Right lung (tissue), 5 donors: Measurements from ENCODE around the gene GH1. TPM values are rescaled to one million over a fixed set of nuclear protein-coding genes. Genes with fewer than 3 reads are reported as not detected.
A peak's percentile ranks its signal among the peaks of the same experiment; 100 is the strongest.
"Not testable (repeated sequence)": the region's sequence is repeated elsewhere in the genome, so short reads cannot be mapped to it uniquely, and the experiment has no call there.

Source experiments
- DNase-seq, 2 donors: peaks; one replicate each; pipeline ENCODE4 v3.0.0-alpha.2; 2013
- polyA plus RNA-seq, 5 donors: library from polyadenylated mRNA; unstranded; fragments of 120-200 nt; gene quantifications; one replicate each; pipeline versions ENCODE4 v1.2.1 to v1.2.3, GENCODE V29; 2013; ENCODE audit warnings: inconsistent platforms in 1 of 5, low replicate concordance in 1 of 5; ENCODE audit not compliant: insufficient read length in 5 of 5, insufficient read depth in 1 of 5

Gene GH1
- polyA plus RNA-seq, 5 donors: not detected

GRCh38 chr17:63926164-63926563, 7.5 kb upstream of the GH1 start:
- DNase-seq: no peak

- no peak for DNase-seq
These were observed 7.0 kb upstream of the GH1 start for GRCh38 chr17:63925615-63926014.

- DNase-seq: not testable (repeated sequence)
These were observed 3.8 kb upstream of the GH1 start for GRCh38 chr17:63922402-63922801.

- DNase-seq: not testable (repeated sequence)
These were observed 2.1 kb upstream of the GH1 start for GRCh38 chr17:63920779-63921178.

- not testable (repeated sequence) for DNase-seq
These were observed 1.4 kb upstream of the GH1 start for GRCh38 chr17:63920050-63920449.

GRCh38 chr17:63919311-63919723, 678 bp upstream of the GH1 start:
- peak; percentile 32 to 45 for DNase-seq

- no peak for DNase-seq
These were observed 334 bp downstream of the GH1 start for GRCh38 chr17:63918305-63918704.

- no peak for DNase-seq
These were observed 993 bp downstream of the GH1 start for GRCh38 chr17:63917646-63918045.

- DNase-seq: not testable (repeated sequence)
These were observed 1.4 kb downstream of the GH1 start for GRCh38 chr17:63917206-63917605.

GRCh38 chr17:63916566-63917185, 2.0 kb downstream of the GH1 start:
- no peak for DNase-seq

GRCh38 chr17:63915753-63916152, 2.9 kb downstream of the GH1 start:
- DNase-seq: not testable (repeated sequence)

- no peak for DNase-seq
These were observed 4.2 kb downstream of the GH1 start for GRCh38 chr17:63914471-63914870.

GRCh38 chr17:63911657-63912100, 7.0 kb downstream of the GH1 start:
- peak in 1 of 2 donors; percentile 15 for DNase-seq

GRCh38 chr17:63911041-63911635, 7.5 kb downstream of the GH1 start, which contains the start of gene CSHL1:
TSS of gene CSHL1 (minus strand) at chr17:63911258. CDS start at chr17:63911196, 62 bp downstream.
- DNase-seq: no peak

GRCh38 chr17:63910096-63910495, 8.5 kb downstream of the GH1 start:
- no peak for DNase-seq

GRCh38 chr17:63909586-63909985, 9.1 kb downstream of the GH1 start:
- not testable (repeated sequence) for DNase-seq

- peak in 1 of 2 donors; percentile 17 for DNase-seq
These were observed 11.4 kb downstream of the GH1 start for GRCh38 chr17:63907161-63907778.

GRCh38 chr17:63904796-63905195, 13.8 kb downstream of the GH1 start:
- not testable (repeated sequence) for DNase-seq

GRCh38 chr17:63903787-63904201, 14.8 kb downstream of the GH1 start:
- DNase-seq: not testable (repeated sequence)

- DNase-seq: not testable (repeated sequence)
These were observed 16.7 kb downstream of the GH1 start for GRCh38 chr17:63901971-63902370.

- not testable (repeated sequence) for DNase-seq
These were observed 19.5 kb downstream of the GH1 start for GRCh38 chr17:63898899-63899798.
